HG03439 (cell line): ENCODE data around the gene AREG.
"Not testable (repeated sequence)": the region's sequence is repeated elsewhere in the genome, so short reads cannot be mapped to it uniquely, and the experiment has no call there.

Experiments used
- ATAC-seq: cut with Tn5 transposase; IDR thresholded peaks from one replicate; pipeline ENCODE4 v1.9.1; 2021; ENCODE audit warnings: mild to moderate bottlenecking, moderate library complexity; ENCODE audit not compliant: unreplicated experiment

The AREG gene

GRCh38 chr4:74444891-74445642 is at the start of gene AREG:
AREG (plus strand) TSS chr4:74445136; CDS start chr4:74445346, 210 bp downstream.
- peak; percentile 92 for ATAC-seq

- ATAC-seq = no peak
Observed at GRCh38 chr4:74395633-74396032, 49.3 kb upstream of the AREG start.

GRCh38 chr4:74397748-74398426 is 47.0 kb upstream of the AREG start:
- peak; percentile 49 for ATAC-seq

- ATAC-seq = not testable (repeated sequence)
Observed at GRCh38 chr4:74398894-74399589, 45.9 kb upstream of the AREG start.

GRCh38 chr4:74400395-74400794 is 44.5 kb upstream of the AREG start:
- no peak for ATAC-seq

GRCh38 chr4:74402692-74403456 is 42.1 kb upstream of the AREG start:
- ATAC-seq = peak; percentile 98

GRCh38 chr4:74407891-74408290 is 37.0 kb upstream of the AREG start:
- no peak for ATAC-seq

GRCh38 chr4:74408639-74409038 is 36.3 kb upstream of the AREG start:
- no peak for ATAC-seq

GRCh38 chr4:74410272-74410671 is 34.7 kb upstream of the AREG start:
- ATAC-seq = no peak

GRCh38 chr4:74412225-74412624 is 32.7 kb upstream of the AREG start:
- ATAC-seq = no peak

GRCh38 chr4:74413265-74413664 is 31.7 kb upstream of the AREG start:
- ATAC-seq = no peak

- ATAC-seq = no peak
Observed at GRCh38 chr4:74414149-74414809, 30.7 kb upstream of the AREG start.

GRCh38 chr4:74415602-74416300 is 29.2 kb upstream of the AREG start:
- no peak for ATAC-seq

GRCh38 chr4:74418063-74418670 is 26.8 kb upstream of the AREG start:
- ATAC-seq = no peak

GRCh38 chr4:74420863-74421262 is 24.1 kb upstream of the AREG start:
- ATAC-seq = no peak

- ATAC-seq = no peak
Observed at GRCh38 chr4:74423104-74423503, 21.8 kb upstream of the AREG start.

GRCh38 chr4:74424111-74424510 is 20.8 kb upstream of the AREG start:
- no peak for ATAC-seq

- no peak for ATAC-seq
Observed at GRCh38 chr4:74426101-74426500, 18.8 kb upstream of the AREG start.

GRCh38 chr4:74428276-74428675 is 16.7 kb upstream of the AREG start:
- ATAC-seq = no peak
